BLaER1 (cell line): ENCODE measurements around the gene MAP3K3.

Experiments used
- H3K27ac ChIP-seq: shearing (Covaris generic); formaldehyde crosslinking; 2 replicates; pipeline ENCODE4 v1.8.1; 2022
- H3K27me3 ChIP-seq: shearing (Covaris generic); formaldehyde crosslinking; 2 replicates; pipeline ENCODE4 v1.8.1; 2022
- H3K36me3 ChIP-seq: shearing (Covaris generic); formaldehyde crosslinking; 2 replicates; pipeline ENCODE4 v1.8.1; 2022
- H3K4me1 ChIP-seq: shearing (Covaris generic); formaldehyde crosslinking; 2 replicates; pipeline ENCODE4 v1.8.1; 2022
- H3K4me2 ChIP-seq: shearing (Covaris generic); formaldehyde crosslinking; 2 replicates; pipeline ENCODE4 v1.8.1; 2022
- H3K4me3 ChIP-seq: shearing (Covaris generic); formaldehyde crosslinking; 2 replicates; pipeline ENCODE4 v1.8.1; 2022
- H3K9ac ChIP-seq: shearing (Covaris generic); formaldehyde crosslinking; 2 replicates; pipeline ENCODE4 v1.8.1; 2022
- H3K9me3 ChIP-seq: shearing (Covaris generic); formaldehyde crosslinking; 2 replicates; pipeline ENCODE4 v1.8.1; 2022
- H4K20me1 ChIP-seq: shearing (Covaris generic); formaldehyde crosslinking; 2 replicates; pipeline ENCODE4 v1.8.1; 2022
- Cebpa-rat ChIP-seq: shearing (Covaris generic); IDR thresholded peaks from 2 replicates; pipeline ENCODE4 v1.8.1; 2022

The MAP3K3 gene

GRCh38 chr17:63596856-63597586 lies 25.2 kb upstream of the MAP3K3 start:
- Histone ChIP-seq H3K4me1 (peaks cover 16% of the 10 kb centered on the region), H3K9ac (no peak overlapping the region), H3K4me3 (no peak overlapping the region), H3K27ac (no peak overlapping the region), H3K27me3 (no peaks in the 10 kb centered on the region), H3K9me3 (no peaks in the 10 kb centered on the region), H4K20me1 (no peaks in the 10 kb centered on the region), H3K36me3 (peaks cover 37% of the 10 kb centered on the region), H3K4me2 (no peak overlapping the region)
- TF ChIP-seq Cebpa-rat, result no peak

DNA sequence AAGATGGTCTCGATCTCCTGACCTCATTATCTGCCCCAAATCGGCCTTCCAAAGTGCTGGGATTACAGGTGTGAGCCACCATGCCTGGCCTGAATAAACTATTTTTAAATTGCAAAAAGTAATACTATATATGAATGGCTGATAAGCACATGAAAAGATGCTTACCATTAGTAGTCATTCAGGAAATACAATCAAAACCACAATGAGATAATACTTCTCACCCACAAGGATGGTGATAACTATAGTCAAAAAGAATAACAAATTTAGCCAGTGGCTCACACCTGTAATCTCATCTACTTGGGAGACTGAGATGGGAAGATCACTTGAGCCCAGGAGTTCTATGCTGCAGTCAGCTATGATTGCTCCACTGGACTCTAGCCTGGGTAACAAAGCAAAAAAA lies 23.9 kb upstream of the MAP3K3 start:
- no peak for TF ChIP-seq Cebpa-rat
- no peak overlapping the region for H3K27ac ChIP-seq
- no peaks in the 10 kb centered on the region for H3K27me3 ChIP-seq
- peaks cover 29% of the 10 kb centered on the region for H3K36me3 ChIP-seq
- no peak overlapping the region for H3K4me3 ChIP-seq
- no peaks in the 10 kb centered on the region for H4K20me1 ChIP-seq
- no peak overlapping the region for H3K9ac ChIP-seq
- H3K4me1 ChIP-seq, result peaks cover 18% of the 10 kb centered on the region
- H3K4me2 ChIP-seq, result no peak overlapping the region
- no peaks in the 10 kb centered on the region for H3K9me3 ChIP-seq

DNA sequence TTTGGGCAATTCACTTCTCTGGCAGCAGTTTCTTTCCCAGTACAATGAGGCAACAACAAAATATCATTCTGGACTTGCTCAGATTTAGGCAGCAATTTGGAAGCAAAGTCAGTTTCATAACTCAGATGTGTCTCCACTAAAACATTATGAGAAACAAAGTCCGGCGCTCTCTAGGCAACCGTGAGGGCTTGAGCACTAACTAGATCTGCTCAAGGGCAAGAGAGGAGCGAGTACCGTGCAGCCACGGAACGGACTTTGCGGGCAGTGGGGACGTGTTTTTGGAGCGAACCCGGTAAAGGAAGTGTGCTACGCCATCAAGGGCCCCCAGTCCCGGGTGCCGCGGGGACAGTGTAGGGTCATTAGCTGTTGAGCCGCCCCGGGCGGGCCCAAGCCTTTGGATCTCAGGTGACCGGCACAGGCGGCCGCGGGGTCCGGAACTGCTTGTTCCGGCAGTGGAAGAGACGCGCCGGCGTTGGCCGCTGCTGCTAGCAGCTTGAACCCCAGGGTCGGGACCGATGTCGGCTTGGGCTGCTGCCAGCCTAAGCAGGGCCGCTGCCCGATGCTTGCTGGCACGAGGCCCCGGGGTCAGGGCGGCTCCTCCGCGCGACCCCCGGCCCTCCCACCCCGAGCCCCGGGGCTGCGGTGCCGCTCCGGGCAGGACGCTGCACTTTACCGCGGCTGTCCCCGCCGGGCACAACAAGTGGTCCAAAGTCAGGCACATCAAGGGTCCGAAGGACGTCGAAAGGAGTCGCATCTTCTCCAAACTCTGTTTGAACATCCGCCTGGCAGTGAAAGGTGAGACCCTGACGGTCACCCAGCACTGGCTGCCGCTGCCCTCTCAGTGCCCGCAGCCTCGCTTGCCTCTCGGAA lies 21.4 kb upstream of the MAP3K3 start, which contains the start of gene TACO1:
Gene TACO1 (plus strand): TSS at position 327 of the 870 bp plus-strand sequence. CDS start 189 bp downstream, at position 516.
- no peak for TF ChIP-seq Cebpa-rat
- Histone ChIP-seq H3K9me3 (no peaks in the 10 kb centered on the region), H4K20me1 (no peaks in the 10 kb centered on the region), H3K4me2 (peak within 1 kb of the TSS; percentile 95), H3K4me1 (peaks cover 18% of the 10 kb centered on the region), H3K27me3 (no peaks in the 10 kb centered on the region), H3K36me3 (peaks cover 32% of the 10 kb centered on the region), H3K9ac (peak within 1 kb of the TSS; percentile 96), H3K27ac (peak within 1 kb of the TSS; percentile 89), H3K4me3 (peak within 1 kb of the TSS; percentile 92)

GRCh38 chr17:63601439-63602371 lies 20.5 kb upstream of the MAP3K3 start:
- H3K4me1 ChIP-seq, result peaks cover 18% of the 10 kb centered on the region
- peak overlapping the region; percentile 89 for H3K27ac ChIP-seq
- H3K4me2 ChIP-seq, result peak overlapping the region; percentile 95
- H3K4me3 ChIP-seq, result peak overlapping the region; percentile 92
- no peaks in the 10 kb centered on the region for H3K9me3 ChIP-seq
- TF ChIP-seq Cebpa-rat, result no peak
- peaks cover 37% of the 10 kb centered on the region for H3K36me3 ChIP-seq
- peak overlapping the region; percentile 96 for H3K9ac ChIP-seq
- no peaks in the 10 kb centered on the region for H4K20me1 ChIP-seq
- H3K27me3 ChIP-seq, result no peaks in the 10 kb centered on the region

DNA sequence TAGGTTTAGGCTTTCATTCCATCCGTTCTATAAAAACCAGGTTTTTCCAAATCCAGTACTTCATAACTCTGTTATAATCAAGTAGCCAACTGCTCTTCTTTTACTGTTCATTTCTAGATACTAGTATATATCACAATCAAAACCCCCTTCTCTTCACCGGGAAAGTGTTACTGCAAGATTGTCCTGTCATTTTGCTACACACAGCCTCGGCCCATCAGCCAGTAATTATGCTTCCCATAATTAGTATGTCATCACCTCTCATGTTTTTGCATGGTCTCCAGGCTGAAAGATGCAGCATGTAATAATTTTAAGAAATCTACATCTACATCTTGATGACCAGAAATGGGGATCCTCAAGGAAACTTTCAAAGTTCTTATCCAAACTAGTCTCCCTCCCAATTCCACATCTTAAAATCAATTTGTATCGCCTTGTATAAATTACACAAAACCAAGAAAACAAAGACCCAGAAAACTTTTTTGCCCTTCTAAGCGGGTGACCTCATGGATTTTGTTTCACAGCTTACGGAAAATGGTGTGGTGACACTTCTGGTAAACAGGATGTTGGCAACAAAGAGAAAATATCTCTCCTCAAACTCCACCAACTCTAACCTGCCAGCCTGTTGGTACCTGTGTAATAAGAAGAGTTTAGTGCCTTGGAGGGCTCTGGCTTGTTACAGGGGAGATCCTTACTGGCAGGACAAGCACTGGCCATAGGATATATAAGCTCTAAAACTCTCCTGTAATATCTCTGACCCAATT lies 12.2 kb upstream of the MAP3K3 start:
- Histone ChIP-seq H3K9ac (no peak overlapping the region), H3K27me3 (no peaks in the 10 kb centered on the region), H4K20me1 (peaks cover 6% of the 10 kb centered on the region; the same call in 1 of the 2 replicates), H3K4me2 (no peak overlapping the region), H3K4me1 (no peaks in the 10 kb centered on the region), H3K4me3 (no peak overlapping the region), H3K9me3 (no peaks in the 10 kb centered on the region), H3K27ac (no peak overlapping the region), H3K36me3 (peaks cover 65% of the 10 kb centered on the region)
- no peak for TF ChIP-seq Cebpa-rat

DNA sequence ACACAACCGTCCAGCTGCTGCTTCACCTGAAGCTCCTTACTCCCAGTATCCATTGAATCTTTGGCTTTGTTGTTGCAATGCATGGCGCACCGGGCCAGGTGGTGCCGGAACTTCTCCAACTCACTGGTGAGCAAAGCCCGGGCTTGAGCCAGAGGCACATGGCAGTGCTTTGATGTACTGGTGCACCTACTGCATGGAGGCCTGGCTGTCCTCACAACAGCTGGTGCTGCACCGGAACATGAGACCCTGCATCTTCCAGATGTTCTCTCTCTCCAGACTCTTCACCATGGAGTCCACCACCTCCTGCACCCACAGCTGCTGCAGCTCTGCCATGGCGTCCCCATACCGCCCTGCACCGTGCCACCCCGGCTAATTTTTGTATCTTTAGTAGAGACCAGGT lies 11.4 kb upstream of the MAP3K3 start:
- peaks cover 6% of the 10 kb centered on the region; the same call in 1 of the 2 replicates for H4K20me1 ChIP-seq
- no peak for TF ChIP-seq Cebpa-rat

GRCh38 chr17:63611354-63611753 lies 10.9 kb upstream of the MAP3K3 start:
- Histone ChIP-seq H3K27me3 (no peaks in the 10 kb centered on the region), H3K4me2 (no peak overlapping the region), H3K9me3 (no peaks in the 10 kb centered on the region), H3K4me1 (no peaks in the 10 kb centered on the region), H3K36me3 (peaks cover 51% of the 10 kb centered on the region), H4K20me1 (peaks cover 6% of the 10 kb centered on the region; the same call in 1 of the 2 replicates), H3K4me3 (no peak overlapping the region), H3K9ac (no peak overlapping the region), H3K27ac (no peak overlapping the region)
- TF ChIP-seq Cebpa-rat, result no peak

More for the DNA sequence above, 11.4 kb upstream of the MAP3K3 start:
- no peak overlapping the region for H3K27ac ChIP-seq
- no peak overlapping the region for H3K9ac ChIP-seq
- H3K36me3 ChIP-seq, result peaks cover 56% of the 10 kb centered on the region
- H3K4me2 ChIP-seq, result no peak overlapping the region
- H3K4me3 ChIP-seq, result no peak overlapping the region
- no peaks in the 10 kb centered on the region for H3K4me1 ChIP-seq
- H3K9me3 ChIP-seq, result no peaks in the 10 kb centered on the region
- H3K27me3 ChIP-seq, result no peaks in the 10 kb centered on the region

GRCh38 chr17:63613663-63614062 lies 8.6 kb upstream of the MAP3K3 start:
- Histone ChIP-seq H3K9ac (no peak overlapping the region), H3K9me3 (no peaks in the 10 kb centered on the region), H3K27me3 (no peaks in the 10 kb centered on the region), H3K36me3 (peaks cover 28% of the 10 kb centered on the region), H3K4me3 (no peak overlapping the region), H3K4me1 (no peaks in the 10 kb centered on the region), H3K27ac (no peak overlapping the region), H3K4me2 (no peak overlapping the region), H4K20me1 (peaks cover 6% of the 10 kb centered on the region; the same call in 1 of the 2 replicates)
- no peak for TF ChIP-seq Cebpa-rat

GRCh38 chr17:63621229-63621683 lies 961 bp upstream of the MAP3K3 start:
- Histone ChIP-seq H3K27ac (peak overlapping the region; percentile 80), H3K36me3 (no peaks in the 10 kb centered on the region), H4K20me1 (peaks cover 38% of the 10 kb centered on the region), H3K9me3 (no peaks in the 10 kb centered on the region), H3K4me3 (peak overlapping the region; percentile 74), H3K9ac (peak overlapping the region; percentile 84), H3K27me3 (no peaks in the 10 kb centered on the region), H3K4me1 (peaks cover 33% of the 10 kb centered on the region), H3K4me2 (peak overlapping the region; percentile 93)
- no peak for TF ChIP-seq Cebpa-rat
